Pulmonary artery endothelial cell (primary cell): ENCODE results near the gene BEX3. TPM values are rescaled to one million over a fixed set of nuclear protein-coding genes. Genes with fewer than 3 reads are reported as not detected.

Experiments used
- DNase-seq: peaks from one replicate; pipeline ENCODE4 v3.0.0-alpha.2; 2011; ENCODE audit warnings: low read depth, low spot score
- total RNA-seq: library from RNA; depleted of rRNA; stranded (reverse); fragments of >200 nt; gene quantifications from 2 replicates; pipeline ENCODE4 v1.2.3, GENCODE V29; 2014

Gene BEX3
- total RNA-seq, 1 donor from 2014 or later, result 232 TPM

GRCh38 chrX:103418811-103419340, 42.5 kb downstream of the BEX3 start:
- no peak for DNase-seq

DNA sequence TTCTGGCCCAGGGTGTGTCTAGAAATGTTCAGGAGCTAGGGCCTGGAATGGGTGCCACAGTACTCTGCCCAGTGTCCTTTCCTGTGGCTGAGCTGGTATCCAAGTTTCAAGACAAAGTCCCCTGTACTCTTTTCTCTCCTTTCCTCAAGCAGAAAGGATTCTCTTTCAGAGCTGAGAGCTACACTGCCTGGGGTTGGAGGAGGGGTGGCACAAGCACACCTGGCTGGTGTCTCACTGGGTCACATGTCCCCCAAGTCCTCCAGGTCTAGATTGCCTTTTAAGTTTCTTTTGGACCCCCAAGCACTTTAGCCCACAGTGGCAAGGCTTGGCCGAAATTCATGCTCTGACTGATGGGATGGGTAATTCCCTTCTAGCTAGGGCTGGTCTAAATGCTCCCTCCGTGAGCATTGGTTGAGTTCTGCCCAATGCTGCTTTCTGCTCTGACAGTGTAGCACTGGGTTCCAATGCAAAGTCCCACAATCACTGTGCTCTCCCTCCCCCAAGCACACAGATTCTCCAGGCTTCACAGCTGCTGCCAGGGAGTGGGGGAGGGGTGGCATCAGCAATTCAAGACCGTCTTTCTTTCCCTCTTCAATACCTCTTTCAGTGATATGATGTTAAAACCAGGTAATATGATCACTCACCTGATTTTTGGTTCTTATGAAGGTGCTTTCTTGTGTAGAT, 47.8 kb downstream of the BEX3 start:
- no peak for DNase-seq

Other genes starting within 250 kb of the BEX3 start
- 19.1 and 20.6 TPM in 2 replicates for gene BEX4, start 161.4 kb upstream of the BEX3 start, total RNA-seq
- 70.2 and 88.2 TPM in 2 replicates for gene TCEAL8, start 121.4 kb upstream of the BEX3 start, total RNA-seq
- gene TCEAL5, start 99.8 kb upstream of the BEX3 start, total RNA-seq, result not detected in 2 replicates
- 0.67 and 0.86 TPM in 2 replicates for gene BEX2, start 65.5 kb upstream of the BEX3 start, total RNA-seq
- 1.9 and 15.7 TPM in 2 replicates for gene TCEAL7, start 46.3 kb upstream of the BEX3 start, total RNA-seq
- 81.4 and 106 TPM in 2 replicates for gene TCEAL9, start 20.0 kb upstream of the BEX3 start, total RNA-seq
- not detected in 2 replicates for gene RAB40A, start 143.0 kb downstream of the BEX3 start, total RNA-seq
- 43.3 and 50.0 TPM in 2 replicates for gene TCEAL4, start 209.0 kb downstream of the BEX3 start, total RNA-seq
- 10.3 and 12.5 TPM in 2 replicates for gene TCEAL3, start 231.4 kb downstream of the BEX3 start, total RNA-seq